Fibroblast of skin of abdomen (primary cell): ENCODE results near the gene UBN1.

ENCODE experiments used
- DNase-seq: peaks from one replicate; pipeline ENCODE4 v3.0.0-alpha.2; 2013

The UBN1 gene

DNA sequence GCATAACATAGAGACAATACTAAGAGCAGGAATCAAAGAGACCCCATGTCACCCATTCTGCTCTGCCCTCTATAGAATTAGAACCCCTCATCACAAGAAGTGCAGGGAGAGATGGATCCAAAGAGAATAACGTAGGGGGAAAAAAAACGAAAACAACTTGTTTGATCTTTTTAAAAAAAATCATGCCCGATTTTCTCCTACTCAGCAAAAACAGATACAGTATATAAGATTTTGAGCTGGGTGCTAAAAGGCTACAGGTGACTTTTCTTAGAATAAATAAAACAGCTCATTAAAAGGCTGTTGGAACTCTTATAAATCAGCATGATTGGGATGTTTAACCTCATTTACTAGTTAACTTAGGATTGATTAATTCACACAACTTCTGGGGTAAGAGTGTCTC, 17.4 kb downstream of the UBN1 start:
- DNase-seq = no peak

DNA sequence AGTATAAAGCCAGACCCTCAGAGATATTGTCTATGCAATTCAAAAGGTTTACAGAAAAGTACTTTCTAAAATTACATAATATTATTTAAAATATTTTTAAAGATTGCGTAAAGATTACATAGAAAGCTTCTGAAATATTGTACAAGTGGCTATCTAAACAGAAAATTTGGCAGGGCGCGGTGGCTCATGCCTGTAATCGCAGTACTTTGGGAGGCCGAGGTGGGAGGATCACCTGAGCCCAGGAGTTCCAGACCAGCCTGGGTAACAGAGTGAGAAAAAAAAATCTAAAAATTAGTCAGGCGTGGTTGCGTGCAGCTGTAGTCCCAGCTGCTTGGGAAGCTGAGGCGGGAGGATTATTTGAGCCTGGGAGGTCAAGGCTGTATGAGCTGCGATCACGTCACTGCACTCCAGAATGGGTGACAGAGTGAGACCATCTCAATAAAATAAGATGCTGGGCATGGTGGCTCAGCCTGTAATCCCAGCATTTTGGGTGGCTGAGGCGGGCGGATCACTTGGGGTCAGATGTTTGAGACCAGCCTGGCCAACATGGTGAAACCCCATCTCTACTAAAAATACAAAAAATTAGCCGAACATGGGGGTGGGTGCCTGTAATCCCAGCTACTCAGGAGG, 18.1 kb downstream of the UBN1 start:
- DNase-seq = no peak

DNA sequence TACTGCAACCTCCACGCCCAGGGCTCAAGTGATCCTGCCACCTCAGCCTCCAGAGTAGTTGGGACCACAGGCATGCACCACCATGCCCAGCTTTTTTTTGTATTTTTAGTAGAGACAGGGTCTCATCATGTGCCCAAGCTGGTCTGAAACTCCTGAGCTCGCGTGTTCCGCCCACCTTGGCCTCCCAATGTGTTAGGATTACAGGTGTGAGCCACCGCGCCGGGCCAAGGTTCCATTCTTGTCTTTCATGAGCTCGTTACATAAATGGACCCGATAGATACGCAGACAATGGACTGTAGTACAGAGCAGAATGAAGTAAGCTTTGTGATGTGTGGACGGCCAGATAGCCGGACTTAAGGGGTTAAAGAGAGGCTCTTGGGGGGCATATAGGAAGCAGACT, 19.3 kb downstream of the UBN1 start:
- DNase-seq = no peak

DNA sequence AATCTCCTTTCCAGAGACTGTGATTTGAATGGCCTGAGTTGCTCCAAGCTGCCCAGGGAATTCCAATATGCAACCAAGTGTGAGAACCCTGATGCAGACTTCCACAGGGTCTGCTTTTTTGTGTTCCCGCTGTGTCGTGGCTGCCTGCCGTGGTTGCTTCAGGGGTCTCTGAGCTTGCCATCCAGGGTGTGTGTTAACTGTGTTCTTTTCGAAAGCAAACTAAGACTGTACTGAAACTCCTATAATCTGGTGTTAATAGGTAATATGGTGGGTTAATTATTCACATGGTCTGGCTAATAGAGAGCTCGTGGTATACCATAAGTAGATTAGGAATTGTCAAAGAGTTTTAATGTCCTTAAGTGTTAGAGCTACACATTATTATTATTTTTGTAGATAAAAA, 20.7 kb downstream of the UBN1 start:
- no peak for DNase-seq

DNA sequence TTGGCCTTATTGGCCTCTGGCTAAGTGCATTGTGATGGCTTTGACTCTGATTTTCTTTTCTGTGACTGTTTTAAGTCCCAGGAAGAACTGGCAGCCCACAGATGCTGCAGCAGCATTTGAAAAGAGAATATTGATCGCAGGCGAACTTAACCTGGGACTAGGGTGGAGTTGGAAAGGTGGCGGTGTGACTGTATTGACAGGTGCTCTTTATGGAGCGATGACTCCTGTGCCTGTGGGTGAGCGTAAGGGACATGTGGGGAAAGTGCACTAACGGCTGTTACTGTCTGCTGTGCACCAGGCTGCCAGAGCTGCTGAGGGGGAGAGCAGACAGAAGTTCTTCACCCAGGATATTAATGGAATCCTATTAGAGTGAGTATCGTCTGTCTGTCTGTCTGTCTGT, 21.3 kb downstream of the UBN1 start:
- no peak for DNase-seq

DNA sequence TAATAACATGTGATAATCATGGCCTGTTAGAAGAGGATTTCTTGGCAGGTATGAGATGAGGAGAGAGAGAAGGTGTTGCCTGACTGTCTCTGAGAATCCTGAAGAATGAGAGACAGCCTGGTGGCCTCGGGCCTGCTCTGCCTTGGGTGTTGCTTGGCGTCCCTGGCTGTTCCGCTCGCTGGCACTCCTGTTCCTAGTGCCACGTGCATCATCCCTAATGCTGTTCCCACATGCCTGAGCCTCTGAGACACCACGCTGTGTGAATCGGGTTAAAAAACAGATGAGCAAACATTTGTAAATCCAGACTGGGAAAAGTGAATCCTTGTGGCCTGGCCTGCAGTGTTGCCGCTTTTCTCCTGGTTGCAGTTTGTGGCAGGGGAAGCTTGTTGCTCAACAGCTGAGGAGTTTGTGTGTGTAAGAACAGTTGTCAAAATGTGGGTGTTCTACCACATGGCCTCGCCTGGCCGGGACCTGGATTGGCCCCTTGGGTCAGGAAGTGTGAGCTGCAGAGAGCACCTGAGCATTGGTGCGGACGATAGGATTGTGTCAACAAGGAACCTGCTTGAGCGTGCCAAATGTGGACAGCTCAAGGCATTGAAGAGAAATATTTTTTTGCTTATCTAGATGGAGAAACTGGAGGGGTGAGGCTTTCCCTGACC, 22.0 kb downstream of the UBN1 start:
- no peak for DNase-seq

DNA sequence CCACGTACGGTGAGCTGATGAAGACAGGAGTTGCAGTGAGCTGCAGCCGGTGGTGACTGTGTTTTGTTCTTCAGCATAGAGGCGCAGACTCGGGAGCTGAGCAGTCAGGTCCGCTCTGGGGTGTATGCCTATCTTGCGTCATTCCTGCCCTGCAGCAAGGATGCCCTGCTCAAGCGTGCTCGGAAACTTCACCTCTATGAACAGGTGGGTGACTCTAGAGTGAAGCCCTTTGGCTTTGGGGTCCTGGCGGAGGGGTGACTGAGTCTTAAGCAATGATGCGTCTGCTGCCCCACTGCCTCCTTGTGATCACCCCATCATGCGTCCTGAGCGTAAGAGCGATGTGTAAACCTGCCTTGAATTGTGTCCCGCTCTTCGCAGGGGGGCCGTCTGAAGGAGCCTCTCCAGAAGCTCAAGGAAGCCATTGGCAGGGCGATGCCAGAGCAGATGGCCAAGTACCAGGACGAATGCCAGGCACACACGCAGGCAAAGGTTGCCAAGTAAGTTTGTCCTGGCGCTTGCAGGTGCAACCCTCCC, 22.9 kb downstream of the UBN1 start:
- DNase-seq = no peak

DNA sequence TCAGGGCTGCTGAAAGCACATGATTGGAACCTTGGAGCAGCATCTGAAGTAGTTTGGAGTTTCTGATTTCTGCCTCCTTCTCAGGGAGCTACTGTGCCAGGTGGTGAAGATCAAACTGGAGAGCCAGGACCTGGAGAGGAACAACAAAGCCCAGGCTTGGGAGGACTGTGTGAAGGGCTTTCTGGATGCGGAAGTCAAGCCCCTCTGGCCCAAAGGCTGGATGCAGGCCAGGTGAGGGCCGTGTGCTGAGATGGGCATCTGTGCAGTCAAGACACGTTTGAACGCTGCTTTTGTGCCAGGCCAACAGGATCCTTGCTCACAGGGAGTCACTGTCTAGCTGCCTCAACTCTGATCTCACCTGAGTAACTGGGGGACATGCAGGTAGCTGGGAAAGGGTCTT, 23.8 kb downstream of the UBN1 start:
- DNase-seq = no peak

DNA sequence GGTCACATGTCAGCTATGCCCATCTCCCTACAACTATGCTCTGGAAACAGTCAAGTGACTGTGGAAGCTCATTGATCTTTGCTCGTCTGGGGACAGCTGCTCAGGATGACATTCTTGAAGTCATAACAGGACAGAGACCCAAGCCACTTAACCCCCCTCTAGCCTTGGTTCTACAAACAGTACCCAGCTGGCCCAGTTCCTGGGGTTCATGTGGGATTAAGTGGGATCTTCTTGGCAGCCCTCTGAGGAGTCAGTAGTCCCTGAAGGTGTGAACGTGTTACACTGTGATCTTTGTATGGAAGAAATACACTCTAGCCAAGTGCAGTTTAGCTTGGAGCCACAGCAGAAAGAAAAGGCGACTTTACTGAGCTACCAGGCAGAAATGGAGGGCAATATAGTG, 25.8 kb downstream of the UBN1 start:
- no peak for DNase-seq

DNA sequence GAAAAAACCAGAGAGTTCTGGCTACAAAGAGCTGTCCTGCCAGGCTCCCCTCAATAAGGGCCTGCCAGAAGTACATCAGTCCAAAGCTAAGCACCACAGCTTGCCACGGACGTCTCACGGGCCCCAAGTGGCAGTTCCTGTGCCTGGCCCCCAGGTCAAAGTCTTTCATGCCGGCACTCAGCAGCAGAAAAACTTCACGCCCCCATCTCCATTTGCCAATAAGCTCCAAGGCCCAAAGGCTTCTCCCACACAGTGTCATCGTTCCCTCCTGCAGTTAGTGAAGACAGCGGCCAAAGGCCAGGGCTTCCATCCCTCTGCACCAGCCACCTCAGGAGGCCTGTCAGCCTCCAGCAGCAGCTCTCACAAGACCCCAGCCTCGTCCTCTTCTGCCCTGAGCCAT, 27.4 kb downstream of the UBN1 start:
- DNase-seq = no peak

DNA sequence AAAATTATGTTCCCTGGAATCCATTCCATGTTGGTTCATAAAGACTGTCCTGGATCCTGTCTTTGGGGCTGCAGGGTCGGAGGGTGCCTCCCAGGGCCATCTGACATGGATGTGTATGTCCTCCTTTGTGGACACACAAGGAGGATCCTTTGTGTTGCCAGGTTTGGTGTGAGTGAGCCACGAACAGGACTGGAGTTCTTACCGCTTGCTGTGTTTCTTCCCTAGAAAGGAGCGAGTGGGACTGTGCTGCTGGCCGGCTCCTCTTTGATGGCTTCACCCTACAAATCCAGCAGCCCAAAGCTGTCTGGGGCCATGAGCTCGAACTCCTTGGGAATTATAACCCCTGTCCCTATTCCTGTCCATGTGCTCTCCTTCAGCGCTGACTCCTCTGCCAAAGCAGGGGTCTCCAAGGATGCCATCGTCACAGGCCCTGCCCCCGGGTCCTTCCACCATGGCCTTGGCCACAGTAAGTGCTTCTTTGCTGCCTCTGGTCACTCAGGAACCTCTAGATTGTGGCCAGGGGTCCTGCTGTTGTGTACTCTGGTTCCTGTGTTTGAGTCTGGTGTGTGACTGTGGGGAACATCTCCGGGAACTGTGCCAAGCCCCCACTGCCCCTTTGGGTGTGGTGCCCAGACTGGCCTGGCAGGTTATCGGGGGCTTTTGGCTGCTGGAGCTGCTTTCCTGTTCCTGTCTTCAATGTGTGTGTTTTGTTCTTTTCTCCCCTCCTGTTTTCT, 29.5 kb downstream of the UBN1 start:
- DNase-seq = no peak

DNA sequence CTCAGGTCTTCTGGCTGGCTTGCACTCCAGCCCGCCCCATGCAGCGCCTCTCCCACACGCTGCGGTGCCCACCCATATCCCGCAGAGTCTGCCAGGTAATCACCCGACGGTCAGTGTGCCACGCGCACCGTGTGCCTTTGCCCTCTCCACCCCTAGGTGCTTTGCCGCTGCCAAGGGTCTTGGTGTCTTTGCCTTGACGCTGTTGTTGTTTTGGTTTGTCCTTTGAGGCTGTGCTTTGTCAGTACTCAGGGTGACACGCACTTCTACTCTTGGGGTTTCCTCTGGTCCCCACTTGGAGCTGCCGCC, 30.1 kb downstream of the UBN1 start:
- DNase-seq = no peak

DNA sequence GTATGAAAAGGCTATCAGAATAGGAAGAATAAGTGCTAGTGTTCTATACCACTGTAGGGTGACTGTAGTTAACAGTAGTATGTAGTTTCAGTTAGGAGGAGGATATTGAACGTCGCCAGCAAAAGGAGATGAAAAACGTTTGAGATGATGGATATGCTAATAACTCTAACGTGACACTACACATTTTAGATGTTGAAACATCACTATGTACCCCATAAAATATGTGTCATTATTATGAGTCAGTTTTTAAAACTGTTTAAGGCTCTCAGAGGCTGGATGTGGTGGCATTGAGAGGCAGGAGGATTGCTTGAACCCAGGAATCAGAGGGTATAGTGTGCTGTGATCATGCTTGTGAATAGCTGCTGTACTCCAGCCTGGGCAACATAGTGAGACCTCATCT, 31.8 kb downstream of the UBN1 start:
- DNase-seq = peak; percentile 8

DNA sequence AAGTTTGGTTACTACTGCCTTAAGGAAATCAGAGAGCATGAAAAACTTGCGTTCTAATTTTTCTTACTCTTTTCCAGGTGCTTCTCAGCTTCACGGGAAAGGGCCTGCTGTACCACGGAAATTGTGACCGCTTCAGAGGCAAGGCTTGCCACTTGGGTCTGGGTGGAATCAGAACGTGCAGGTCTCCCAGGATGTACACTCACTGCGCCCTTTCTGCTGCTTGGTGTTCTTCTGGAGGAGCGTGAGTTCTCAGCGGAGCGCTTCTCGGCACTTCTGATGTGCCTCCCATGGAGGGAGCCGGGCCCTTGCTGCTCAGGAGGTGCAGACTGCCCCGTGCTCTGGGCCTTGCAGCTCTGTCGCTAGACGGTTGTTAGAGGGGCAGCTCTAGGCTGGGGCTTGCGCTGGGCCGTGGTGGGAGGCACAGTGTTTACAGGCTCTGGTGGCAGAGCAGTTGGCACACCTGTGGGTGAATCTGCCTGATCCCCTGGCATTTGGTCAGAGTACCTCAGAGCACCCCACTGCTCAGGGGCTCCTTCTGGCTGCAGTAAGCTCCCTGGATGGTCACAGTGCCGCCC, 32.8 kb downstream of the UBN1 start:
- DNase-seq = no peak

DNA sequence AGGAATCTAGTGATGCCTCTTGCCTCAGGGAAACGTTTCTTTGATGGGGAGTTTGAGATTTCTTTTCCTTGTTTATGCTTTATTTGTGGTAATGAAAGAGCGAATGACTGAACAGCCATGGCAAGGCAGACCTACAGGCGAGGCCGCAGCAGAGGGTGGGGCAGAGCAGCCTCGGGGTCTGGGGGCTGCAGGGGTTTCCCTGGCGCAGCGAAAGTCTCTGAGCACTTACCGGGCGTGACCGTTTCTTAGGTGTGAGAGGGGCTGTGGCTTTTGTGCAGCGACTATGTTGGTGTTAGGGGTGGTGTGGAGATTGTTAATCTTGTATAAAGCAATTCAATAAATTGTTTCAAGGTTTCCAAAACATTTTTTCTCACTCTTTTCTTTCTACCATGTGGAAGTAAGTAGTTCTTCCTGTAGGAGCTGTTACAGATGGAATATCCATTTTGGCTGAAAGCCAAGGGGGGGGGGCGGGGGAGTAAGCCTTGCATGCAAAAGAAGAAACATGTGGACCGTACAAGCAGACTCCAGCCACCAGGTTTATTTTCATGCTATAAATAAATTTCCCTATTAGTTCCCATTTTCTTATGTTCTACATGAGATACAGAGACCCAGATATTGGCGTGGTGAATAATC, 34.8 kb downstream of the UBN1 start:
- peak; percentile 55 for DNase-seq

DNA sequence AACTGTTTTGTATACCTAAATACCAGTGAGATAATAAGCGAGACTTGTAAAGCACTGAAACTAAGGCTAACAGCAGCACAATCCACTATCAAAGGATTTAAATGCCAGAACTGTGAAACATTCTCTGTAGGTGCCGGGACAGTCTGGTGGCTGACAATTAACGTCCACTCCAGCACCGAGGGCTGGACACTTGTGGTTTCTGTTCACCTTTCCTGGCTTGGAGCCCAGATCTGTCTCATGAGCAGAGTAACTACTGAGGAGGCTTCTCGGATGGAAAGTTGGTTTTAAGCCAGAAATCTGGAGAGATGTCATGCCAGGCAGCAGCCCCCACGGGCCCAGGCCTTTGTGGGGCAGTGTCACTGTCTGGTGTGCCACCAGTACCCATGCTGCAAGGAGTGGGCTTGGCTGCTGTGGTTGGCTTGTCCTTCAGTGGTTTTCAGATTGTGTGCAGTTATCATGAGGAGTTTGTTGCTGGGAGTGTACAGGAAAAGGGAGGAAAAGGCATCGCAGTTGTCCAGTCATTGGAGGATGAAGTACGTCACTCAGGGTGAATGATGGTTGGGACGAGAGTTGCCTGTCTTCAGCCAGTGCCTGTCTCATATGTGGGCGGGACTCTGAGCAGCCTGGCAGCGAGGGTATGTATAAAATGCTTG, 35.5 kb downstream of the UBN1 start:
- DNase-seq = peak; percentile 41

DNA sequence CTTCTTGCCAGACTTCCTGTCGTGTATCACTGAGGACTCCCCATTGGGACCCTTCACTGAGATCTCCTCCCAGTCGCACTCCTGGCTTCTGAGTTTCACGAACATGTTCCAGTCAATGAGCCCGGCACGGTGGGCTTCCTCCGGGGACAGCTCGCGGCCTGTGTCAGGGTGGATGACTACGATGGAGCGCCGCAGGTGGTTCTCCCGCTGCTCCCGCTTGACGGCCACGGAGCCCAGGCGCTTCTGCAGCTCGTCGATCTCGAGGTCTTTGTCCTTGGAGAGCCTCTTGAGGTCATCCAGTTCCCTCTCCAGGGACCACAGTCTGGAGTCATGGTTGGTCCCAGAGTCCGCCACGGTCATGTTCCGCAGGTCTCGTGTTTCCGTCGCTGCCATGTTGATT, 36.2 kb downstream of the UBN1 start:
- no peak for DNase-seq

DNA sequence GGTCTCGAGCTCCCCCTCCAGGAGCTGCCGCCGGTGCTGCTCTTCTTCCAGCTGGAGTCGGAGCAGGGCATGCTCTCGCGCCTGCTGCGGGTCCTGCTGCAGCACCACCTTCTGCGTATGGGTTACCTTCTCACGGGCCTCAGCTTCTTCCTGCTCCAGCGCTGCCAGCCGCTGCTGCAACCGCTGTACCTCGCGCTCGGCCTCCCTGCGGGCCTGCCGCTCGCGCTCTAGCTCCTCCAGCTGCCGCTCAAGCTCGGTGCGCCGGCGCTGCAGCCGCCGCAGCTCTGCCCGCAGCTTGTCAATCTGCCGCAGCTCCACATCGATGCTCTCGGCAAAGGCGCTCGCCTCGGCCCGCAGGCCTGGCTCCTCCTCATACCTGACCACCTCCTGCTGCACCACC, 36.9 kb downstream of the UBN1 start:
- no peak for DNase-seq

DNA sequence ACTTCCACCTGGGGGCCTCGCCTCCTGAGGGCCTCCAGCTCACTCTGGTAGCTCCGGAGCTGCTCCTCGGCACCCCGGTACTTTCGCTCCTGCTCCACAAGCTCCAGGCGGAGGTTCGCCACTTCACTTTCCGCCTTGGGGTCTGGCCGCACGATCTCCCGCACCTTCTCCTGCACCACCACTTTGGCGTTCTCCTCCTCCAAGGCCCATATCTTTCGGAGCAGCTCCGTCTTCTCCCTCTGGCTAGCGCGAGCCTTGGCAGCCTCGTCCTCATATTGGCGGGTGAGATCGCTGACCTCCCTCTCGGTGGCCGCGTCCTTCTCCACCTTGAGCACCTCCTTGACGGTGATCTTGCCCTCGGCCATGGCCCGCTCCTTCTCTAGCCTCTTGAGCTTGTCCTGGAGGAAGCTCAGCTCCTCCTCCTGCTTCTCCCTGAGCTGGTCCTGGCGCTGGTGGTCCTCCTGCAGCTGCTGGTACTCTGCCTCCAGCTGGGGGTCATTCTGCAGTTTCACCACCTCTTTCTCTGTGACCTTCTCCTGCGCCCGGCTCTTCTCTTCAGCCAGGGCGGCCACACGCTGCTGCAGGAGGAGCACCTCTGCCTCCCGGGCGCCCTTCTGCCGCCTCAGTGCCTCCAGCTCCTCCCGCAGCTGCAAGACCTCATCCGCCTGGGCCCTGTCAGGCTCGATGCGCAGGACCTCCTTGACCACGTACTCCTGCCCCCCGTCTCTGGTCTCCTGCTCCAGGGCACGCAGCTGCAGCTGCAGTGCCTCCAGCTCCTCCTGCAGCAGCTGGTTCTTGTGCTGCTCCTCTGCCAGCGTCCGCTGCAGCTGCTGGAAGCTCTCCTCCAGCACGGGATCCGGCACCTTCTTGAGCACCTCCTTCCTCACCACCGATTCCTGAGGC, 37.9 kb downstream of the UBN1 start:
- DNase-seq = no peak

DNA sequence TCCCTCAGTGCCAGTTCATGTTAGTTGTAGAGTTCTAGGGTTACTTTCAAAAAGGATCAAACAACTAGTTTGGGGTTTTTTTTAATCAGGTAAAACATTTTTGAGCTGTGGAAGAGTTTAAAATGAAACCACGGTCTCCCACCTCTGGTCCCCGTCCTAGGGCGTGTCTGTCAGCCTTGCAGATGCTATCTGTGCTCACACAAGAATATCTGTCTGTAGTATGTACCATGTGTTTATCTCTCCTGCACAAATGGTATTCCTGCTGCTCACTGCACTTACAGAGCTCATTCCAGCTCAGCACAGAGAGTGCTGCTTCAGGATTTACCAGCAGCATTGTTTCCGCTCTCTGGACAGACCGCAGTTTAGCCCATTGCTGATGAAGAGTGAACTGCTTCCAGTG, 38.9 kb downstream of the UBN1 start:
- no peak for DNase-seq

DNA sequence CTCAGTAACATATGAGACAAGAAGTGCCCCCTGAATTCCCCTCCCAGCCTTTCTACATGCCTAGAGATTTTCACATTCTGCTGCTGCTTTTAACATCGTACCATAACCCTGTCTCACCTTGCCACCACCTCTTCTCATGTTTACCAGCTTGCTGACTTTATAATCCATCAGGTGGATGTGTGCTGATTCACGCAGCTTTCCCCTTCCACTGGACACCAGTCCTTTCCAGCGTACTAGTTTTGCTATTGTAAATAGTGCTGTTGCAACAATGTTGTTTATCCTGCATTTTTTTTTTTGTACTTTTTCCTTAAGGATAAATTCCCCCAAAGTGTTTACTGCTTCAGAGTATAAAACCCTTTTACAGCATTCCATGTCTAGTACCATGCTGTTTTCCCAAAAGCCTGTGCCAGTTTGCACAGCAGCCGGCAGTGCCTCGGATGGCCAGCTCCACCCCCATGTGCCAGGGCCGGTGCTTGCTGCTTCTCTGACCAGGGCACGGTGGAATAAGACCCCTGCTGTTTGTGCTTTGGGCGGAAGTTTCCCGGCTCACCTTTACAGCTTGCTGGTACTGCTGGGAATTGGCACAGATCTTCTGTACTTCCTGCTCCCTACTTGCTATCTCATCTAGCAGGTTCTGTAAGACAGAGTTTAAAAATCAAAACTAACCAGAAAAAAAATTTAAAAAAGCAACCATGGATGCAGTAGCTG, 41.3 kb downstream of the UBN1 start:
- no peak for DNase-seq
